ENCODE measurements around the gene OR5A2. TPM values are rescaled to one million over a fixed set of nuclear protein-coding genes. Genes with fewer than 3 reads are reported as not detected.
"Not testable (repeated sequence)": the region's sequence is repeated elsewhere in the genome, so short reads cannot be mapped to it uniquely, and the experiment has no call there.

Gene OR5A2
- total RNA-seq, 1 experiment from 2014 or later, result not detected

DNA sequence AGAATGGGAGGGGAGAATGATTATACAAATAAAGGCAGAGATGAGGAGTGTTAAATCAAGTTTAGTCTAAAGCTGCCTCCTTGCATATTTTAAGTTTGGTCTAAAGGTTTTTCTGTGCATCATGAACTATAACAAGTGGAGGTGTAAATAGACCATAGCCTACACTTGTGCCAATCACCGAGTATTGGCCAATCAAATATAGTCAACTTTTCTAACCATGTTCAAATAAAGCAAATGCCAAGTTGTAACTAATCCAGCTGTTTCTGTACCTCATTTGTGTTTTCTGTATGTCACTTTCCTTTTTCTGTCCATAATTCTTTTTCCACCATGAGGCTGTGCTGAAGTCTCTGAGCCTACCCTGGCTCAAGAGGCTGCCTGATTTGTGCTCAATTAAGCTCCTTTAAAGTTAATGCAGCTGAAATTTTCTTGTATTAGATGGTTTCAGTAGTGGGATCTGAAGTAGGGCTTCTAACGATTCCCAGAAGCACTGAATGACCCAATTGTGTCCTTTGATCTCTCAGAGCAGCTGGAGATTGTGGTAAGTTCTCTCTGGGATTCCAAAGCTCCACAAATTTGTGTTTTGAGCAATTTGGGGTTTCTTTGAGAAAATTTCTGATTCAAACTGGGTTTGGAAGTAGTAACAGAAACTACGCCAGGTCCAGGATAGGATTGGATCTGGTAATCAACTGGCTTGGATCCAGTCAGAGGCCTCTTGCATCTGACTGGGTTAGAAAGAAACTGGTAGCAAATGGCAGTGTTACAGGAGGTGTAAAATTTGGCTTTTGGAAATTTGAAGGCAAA lies 25.6 kb downstream of the OR5A2 start:
- no peak for DNase-seq (ENCODE audit: extremely low read depth, low read depth)

DNA sequence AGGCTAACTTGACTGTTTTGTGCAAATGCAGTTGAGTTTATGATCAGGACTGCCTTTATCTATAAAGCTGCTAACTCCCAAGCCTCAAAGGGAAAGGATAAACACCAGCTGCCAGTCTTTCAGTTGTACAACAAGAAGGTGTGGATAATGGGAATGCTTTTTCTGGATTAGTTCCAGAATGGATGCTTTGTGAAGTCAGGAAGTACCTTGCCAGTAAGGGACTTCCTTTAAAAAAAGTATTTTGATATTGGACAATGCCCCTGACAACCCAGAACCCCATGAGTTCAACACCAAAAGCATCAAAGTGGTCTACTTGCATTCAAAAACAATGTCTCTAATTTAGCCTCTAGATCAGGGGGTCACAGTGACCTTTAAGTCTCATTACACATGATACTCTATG lies 32.0 kb downstream of the OR5A2 start:
- no peak for DNase-seq (ENCODE audit: extremely low read depth, low read depth)

DNA sequence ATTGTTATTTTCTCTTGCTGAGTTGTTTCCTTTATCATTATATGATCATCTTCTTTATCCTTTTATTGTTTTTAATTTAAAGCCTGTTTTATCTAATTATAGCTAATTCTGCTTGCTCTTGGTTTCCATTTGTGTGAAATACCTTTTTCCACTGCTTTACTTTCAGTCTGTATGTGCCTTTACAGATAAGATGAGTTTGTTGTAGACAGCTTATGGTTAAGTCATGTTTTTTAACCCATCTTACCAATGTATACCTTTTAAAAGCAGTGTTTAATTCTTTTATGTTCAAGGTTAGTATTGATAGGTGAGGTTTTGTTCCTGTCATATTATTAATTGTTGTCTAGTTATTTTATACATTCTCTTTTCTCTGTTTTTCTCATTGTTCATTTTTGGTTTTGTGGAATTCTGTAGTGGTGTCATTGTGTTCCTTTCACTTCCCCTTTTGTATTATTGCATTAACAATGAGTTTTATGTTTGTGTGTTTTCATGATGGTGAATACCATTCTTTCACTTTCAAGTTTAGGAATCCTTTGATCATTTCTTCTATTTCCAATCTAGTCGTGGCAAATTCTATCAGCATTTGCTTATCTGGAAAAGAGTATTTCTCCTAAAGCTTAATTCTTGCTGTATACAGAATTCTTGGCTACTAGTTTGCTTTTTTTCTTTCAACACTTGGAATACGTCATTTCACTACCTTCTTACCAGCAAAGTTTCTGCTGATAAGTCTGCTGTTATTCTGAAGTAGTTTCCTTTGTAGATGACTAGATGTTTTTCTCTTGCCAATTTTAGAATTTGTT lies 45.8 kb downstream of the OR5A2 start:
- DNase-seq (ENCODE audit: extremely low read depth, low read depth), result no peak

DNA sequence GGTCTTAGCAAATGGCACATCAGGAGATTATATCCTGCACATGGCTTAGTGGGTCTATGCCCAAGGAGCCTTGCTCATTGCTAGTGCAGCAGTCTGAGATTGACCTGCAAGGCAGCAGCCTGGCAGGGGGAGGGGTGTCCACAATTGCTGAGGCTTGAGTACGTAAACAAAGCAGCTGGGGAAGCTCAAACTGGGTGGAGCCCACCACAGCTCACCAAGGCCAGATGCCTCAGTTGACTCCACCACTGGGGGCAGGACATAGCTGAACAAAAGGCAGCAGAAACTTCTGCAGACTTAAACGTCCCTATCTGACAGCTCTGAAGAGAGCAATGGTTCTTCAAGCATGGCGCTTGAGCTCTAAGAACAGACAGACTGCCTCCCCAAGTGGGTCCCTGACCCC lies 53.9 kb downstream of the OR5A2 start:
- DNase-seq (ENCODE audit: extremely low read depth, low read depth), result not testable (repeated sequence)

DNA sequence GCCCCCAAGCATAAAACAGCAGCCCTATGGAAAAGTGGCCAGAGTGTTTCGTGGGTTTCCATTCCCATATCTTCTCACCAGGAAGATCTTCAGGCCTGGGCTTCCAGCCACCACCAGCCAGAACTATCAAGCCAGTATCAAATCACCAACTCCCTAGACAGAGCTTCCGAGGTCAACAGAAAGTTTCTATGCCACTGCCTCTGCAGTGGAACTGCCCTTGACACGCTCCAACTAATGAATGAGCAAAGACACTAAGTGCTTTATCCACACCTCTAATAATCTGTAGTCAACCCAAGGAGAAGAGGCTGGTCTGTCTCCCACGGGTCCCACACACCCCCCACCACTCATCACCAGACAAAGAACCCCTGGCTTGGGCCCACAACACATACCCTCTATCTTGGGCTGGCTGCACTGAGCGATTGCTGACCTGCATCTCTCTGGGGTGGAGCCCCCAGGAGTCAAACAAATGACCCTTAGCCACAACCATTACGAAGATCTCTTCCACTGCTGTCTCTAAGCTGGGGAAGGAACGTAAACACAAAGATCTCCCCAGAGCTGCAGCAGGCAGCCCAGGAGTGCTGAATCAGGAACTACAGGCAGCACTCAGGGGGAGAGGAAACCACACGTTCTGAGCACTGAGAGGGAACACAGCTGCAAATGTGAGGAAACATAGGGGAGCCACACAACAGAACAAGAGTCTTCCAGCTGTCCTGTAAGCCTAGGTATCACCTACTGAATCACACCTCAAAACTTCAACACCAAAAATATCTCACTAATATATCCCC lies 57.8 kb downstream of the OR5A2 start:
- DNase-seq (ENCODE audit: extremely low read depth, low read depth), result no peak

Other genes starting within 250 kb of the OR5A2 start
- gene MPEG1, start 213.5 kb downstream of the OR5A2 start, total RNA-seq (2014; rRNA removed; shearing (Covaris generic)), result not detected in 2 replicates
- not detected in 2 replicates for gene OR5AN1, start 67.5 kb downstream of the OR5A2 start, total RNA-seq (2014; rRNA removed; shearing (Covaris generic))
- gene OR5A1, start 10.1 kb upstream of the OR5A2 start, total RNA-seq (2014; rRNA removed; shearing (Covaris generic)), result not detected in 2 replicates
- not detected in 2 replicates for gene OR4D6, start 30.5 kb upstream of the OR5A2 start, total RNA-seq (2014; rRNA removed; shearing (Covaris generic))
- not detected in 2 replicates for gene OR4D10, start 46.9 kb upstream of the OR5A2 start, total RNA-seq (2014; rRNA removed; shearing (Covaris generic))
- not detected in 2 replicates for gene OR4D11, start 77.2 kb upstream of the OR5A2 start, total RNA-seq (2014; rRNA removed; shearing (Covaris generic))
- not detected in 2 replicates for gene OR4D9, start 85.1 kb upstream of the OR5A2 start, total RNA-seq (2014; rRNA removed; shearing (Covaris generic))
- gene OSBP, start 189.4 kb upstream of the OR5A2 start, total RNA-seq (2014; rRNA removed; shearing (Covaris generic)), result 21.4 and 21.7 TPM in 2 replicates
- gene PATL1, start 242.6 kb upstream of the OR5A2 start, total RNA-seq (2014; rRNA removed; shearing (Covaris generic)), result 22.4 and 23.4 TPM in 2 replicates